ENCODE data around the gene ZNF90.
"Not testable (repeated sequence)": the region's sequence is repeated elsewhere in the genome, so short reads cannot be mapped to it uniquely, and the experiment has no call there.

Gene ZNF90

GRCh38 chr19:20077791-20078463, at the start of gene ZNF90:
Gene ZNF90 (plus strand): TSS chr19:20078000. CDS start chr19:20078133, 133 bp downstream.
- peak; percentile 96 for FAIRE-seq
- peak; percentile 90 for DNase-seq (ENCODE audit: insufficient read length, low spot score)

- DNase-seq (ENCODE audit: insufficient read length, low spot score) (no peak), FAIRE-seq (peak; percentile 72)
Measured at GRCh38 chr19:20028611-20029010, 49.2 kb upstream of the ZNF90 start.

GRCh38 chr19:20035935-20036334, 41.9 kb upstream of the ZNF90 start:
- no peak for FAIRE-seq
- no peak for DNase-seq (ENCODE audit: insufficient read length, low spot score)

GRCh38 chr19:20038358-20039202, 39.2 kb upstream of the ZNF90 start:
- no peak for FAIRE-seq
- DNase-seq (ENCODE audit: insufficient read length, low spot score) = no peak

- peak; percentile 88 for FAIRE-seq
Measured at GRCh38 chr19:20039203-20039723, 38.5 kb upstream of the ZNF90 start, which contains the start of gene ZNF682. Gene ZNF682 (minus strand): TSS chr19:20039505. CDS start chr19:20039345, 160 bp downstream.

GRCh38 chr19:20044663-20045062, 33.1 kb upstream of the ZNF90 start:
- DNase-seq (ENCODE audit: insufficient read length, low spot score) = no peak
- no peak for FAIRE-seq

More at GRCh38 chr19:20039203-20039723, 38.5 kb upstream of the ZNF90 start, which contains the start of gene ZNF682:
- DNase-seq (ENCODE audit: insufficient read length, low spot score) = peak; percentile 97

- FAIRE-seq; DNase-seq (ENCODE audit: insufficient read length, low spot score): not testable (repeated sequence)
Measured at GRCh38 chr19:20045742-20046141, 32.1 kb upstream of the ZNF90 start.

GRCh38 chr19:20051841-20052768, 25.7 kb upstream of the ZNF90 start:
- DNase-seq (ENCODE audit: insufficient read length, low spot score) = peak; percentile 89
- peak; percentile 99 for FAIRE-seq

GRCh38 chr19:20058738-20059137, 19.1 kb upstream of the ZNF90 start:
- not testable (repeated sequence) for DNase-seq (ENCODE audit: insufficient read length, low spot score); FAIRE-seq

GRCh38 chr19:20060282-20060681, 17.5 kb upstream of the ZNF90 start:
- FAIRE-seq = no peak
- no peak for DNase-seq (ENCODE audit: insufficient read length, low spot score)

- FAIRE-seq (no peak), DNase-seq (ENCODE audit: insufficient read length, low spot score) (no peak)
Measured at GRCh38 chr19:20066861-20067260, 10.9 kb upstream of the ZNF90 start.

- no peak for FAIRE-seq
Measured at GRCh38 chr19:20067943-20068342, 9.9 kb upstream of the ZNF90 start.

GRCh38 chr19:20068559-20068958, 9.2 kb upstream of the ZNF90 start:
- FAIRE-seq; DNase-seq (ENCODE audit: insufficient read length, low spot score): not testable (repeated sequence)

More at GRCh38 chr19:20067943-20068342, 9.9 kb upstream of the ZNF90 start:
- DNase-seq (ENCODE audit: insufficient read length, low spot score) = no peak

GRCh38 chr19:20070691-20071090, 7.1 kb upstream of the ZNF90 start:
- no peak for FAIRE-seq
- no peak for DNase-seq (ENCODE audit: insufficient read length, low spot score)

- no peak for FAIRE-seq
- DNase-seq (ENCODE audit: insufficient read length, low spot score) = no peak
Measured at GRCh38 chr19:20072936-20073335, 4.9 kb upstream of the ZNF90 start.

GRCh38 chr19:20078581-20079031, 806 bp downstream of the ZNF90 start:
- FAIRE-seq (no peak), DNase-seq (ENCODE audit: insufficient read length, low spot score) (no peak)

- no peak for FAIRE-seq
- no peak for DNase-seq (ENCODE audit: insufficient read length, low spot score)
Measured at GRCh38 chr19:20079476-20079875, 1.7 kb downstream of the ZNF90 start.

GRCh38 chr19:20080656-20081055, 2.9 kb downstream of the ZNF90 start:
- FAIRE-seq = no peak
- no peak for DNase-seq (ENCODE audit: insufficient read length, low spot score)

- FAIRE-seq; DNase-seq (ENCODE audit: insufficient read length, low spot score): not testable (repeated sequence)
Measured at GRCh38 chr19:20082232-20082833, 4.5 kb downstream of the ZNF90 start.

GRCh38 chr19:20082876-20083275, 5.1 kb downstream of the ZNF90 start:
- not testable (repeated sequence) for DNase-seq (ENCODE audit: insufficient read length, low spot score)
- FAIRE-seq = peak; percentile 62
